H1 (cell line): Measurements from ENCODE around the gene SPIRE1. TPM values are rescaled to one million over a fixed set of nuclear protein-coding genes. Genes with fewer than 3 reads are reported as not detected.

Source experiments
- CTCF ChIA-PET: fragments of 300-600 bp; sonication (Branson Sonifier 250); formaldehyde crosslinking; loops from one replicate; lab custom pipeline; 2021; ENCODE audit not compliant: partially characterized antibody; lab: Charles Lee
- POLR2A ChIA-PET: fragments of 300-600 bp; sonication (Branson Sonifier 250); formaldehyde crosslinking; loops from one replicate; lab custom pipeline; 2021; ENCODE audit warnings: inconsistent platforms; ENCODE audit not compliant: partially characterized antibody; lab: Charles Lee
- DNase-seq, 2 experiments: peaks; one replicate each; pipeline versions ENCODE4 v3.0.0 to v3.0.0-alpha.2; 2010 to 2022; ENCODE audit warnings: low spot score in 2 of 2, low read depth in 1 of 2, mixed read lengths in 1 of 2
- FAIRE-seq: peaks from 2 replicates; lab custom pipeline; 2011; peaks lifted over from hg19 to GRCh38; lab: Jason Lieb, UNC
- H2AFZ ChIP-seq: 2 replicates; pipeline ENCODE4 v1.8.1; 2012; ENCODE audit warnings: low read length, inconsistent platforms
- H2AK5ac ChIP-seq: 2 replicates; pipeline ENCODE4 v1.6.1; 2013; ENCODE audit warnings: low read depth, low read length
- H2BK120ac ChIP-seq: replicated peaks from 2 replicates; pipeline ENCODE3; 2013; ENCODE audit warnings: low read depth, low read length, inconsistent platforms
- H2BK12ac ChIP-seq: 2 replicates; pipeline ENCODE4 v1.6.1; 2013; ENCODE audit warnings: low read depth, low read length
- H2BK15ac ChIP-seq: 2 replicates; pipeline ENCODE4 v1.6.1; 2013; ENCODE audit warnings: low read length
- H2BK20ac ChIP-seq: 2 replicates; pipeline ENCODE4 v1.6.1; 2013; ENCODE audit warnings: low read length
- H2BK5ac ChIP-seq: 2 replicates; pipeline ENCODE4 v1.6.1; 2013; ENCODE audit warnings: low read depth, low read length
- H3K14ac ChIP-seq: 2 replicates; pipeline ENCODE4 v1.6.1; 2013; ENCODE audit warnings: inconsistent platforms; ENCODE audit not compliant: insufficient read length
- H3K18ac ChIP-seq: 2 replicates; pipeline ENCODE4 v1.6.1; 2013; ENCODE audit warnings: low read length; ENCODE audit errors: extremely low read depth
- H3K23ac ChIP-seq: 2 replicates; pipeline ENCODE4 v1.6.1; 2013; ENCODE audit warnings: inconsistent platforms; ENCODE audit not compliant: insufficient read length
- H3K23me2 ChIP-seq: 2 replicates; pipeline ENCODE4 v1.6.1; 2013; ENCODE audit warnings: low read depth, low read length
- H3K27ac ChIP-seq: 2 replicates; pipeline ENCODE4 v1.6.1; 2011; ENCODE audit warnings: low read depth, low read length, inconsistent platforms
- H3K27me3 ChIP-seq, 4 experiments: replicated peaks in 1 of 4; 1 replicate in 1 of 4; 2 replicates in 3 of 4; pipeline versions ENCODE4 v1.6.1 to v1.8.1; 2011 to 2013; ENCODE audit warnings: low read length in 3 of 4, mild to moderate bottlenecking in 3 of 4, inconsistent platforms in 2 of 4, mixed read lengths in 2 of 4, moderate library complexity in 1 of 4; ENCODE audit not compliant: control insufficient read depth in 3 of 4, insufficient read depth in 3 of 4; ENCODE audit errors: extremely low read depth in 1 of 4
- H3K36me3 ChIP-seq, 4 experiments: 2 replicates each; pipeline versions ENCODE4 v1.6.1 to v1.8.1; 2011 to 2013; ENCODE audit warnings: mild to moderate bottlenecking in 4 of 4, low read length in 3 of 4, moderate library complexity in 2 of 4, control low read depth in 1 of 4, inconsistent platforms in 1 of 4; ENCODE audit not compliant: insufficient read depth in 4 of 4, control insufficient read depth in 2 of 4
- H3K4ac ChIP-seq: replicated peaks from 2 replicates; pipeline ENCODE3; 2013; ENCODE audit warnings: low read length, low read depth, mixed read lengths, inconsistent platforms; ENCODE audit not compliant: insufficient read length
- H3K4me1 ChIP-seq, 4 experiments: replicated peaks in 1 of 4; 1 replicate in 1 of 4; 2 replicates in 3 of 4; pipeline versions ENCODE4 v1.6.1 to v1.8.1; 2011 to 2013; ENCODE audit warnings: low read length in 3 of 4, inconsistent platforms in 2 of 4, mixed read lengths in 1 of 4; ENCODE audit not compliant: insufficient read depth in 4 of 4, control insufficient read depth in 3 of 4
- H3K4me2 ChIP-seq, 2 experiments: 2 replicates each; pipeline versions ENCODE4 v1.6.1 to v1.8.1; 2011 to 2013; ENCODE audit warnings: low read depth in 2 of 2, low read length in 2 of 2, control low read depth in 1 of 2, inconsistent platforms in 1 of 2, mild to moderate bottlenecking in 1 of 2; ENCODE audit not compliant: insufficient read depth in 1 of 2
- H3K4me3 ChIP-seq, 4 experiments: fragments of 200-600, 300-600 bp in 1 of 4; sonication (generic), shearing (Covaris generic), sonication (Bioruptor Twin) in 1 of 4; 2 replicates each; pipeline versions ENCODE4 v1.5.1 to v1.8.1; 2011 to 2016; ENCODE audit warnings: low read length in 4 of 4, low read depth in 3 of 4, control low read depth in 2 of 4, inconsistent platforms in 2 of 4, mild to moderate bottlenecking in 2 of 4, mixed read lengths in 1 of 4, moderate library complexity in 1 of 4; ENCODE audit not compliant: insufficient read depth in 2 of 4; ENCODE audit errors: extremely low read depth in 1 of 4
- H3K56ac ChIP-seq: replicated peaks from 2 replicates; pipeline ENCODE3; 2013; ENCODE audit warnings: low read depth, mild to moderate bottlenecking, mixed read lengths, low read length, inconsistent platforms; ENCODE audit not compliant: insufficient read length
- H3K79me1 ChIP-seq: 2 replicates; pipeline ENCODE4 v1.6.1; 2013; ENCODE audit warnings: low read depth, low read length, control low read depth
- H3K79me2 ChIP-seq, 2 experiments: 2 replicates each; pipeline versions ENCODE4 v1.6.1 to v1.8.1; 2012 to 2013; ENCODE audit warnings: low read length in 2 of 2, mild to moderate bottlenecking in 2 of 2, inconsistent platforms in 1 of 2; ENCODE audit not compliant: insufficient read depth in 2 of 2, control insufficient read depth in 1 of 2
- H3K9ac ChIP-seq, 4 experiments: replicated peaks in 1 of 4; 1 replicate in 1 of 4; 2 replicates in 3 of 4; pipeline versions ENCODE4 v1.6.1 to v1.8.1; 2011 to 2013; ENCODE audit warnings: low read depth in 3 of 4, low read length in 3 of 4, control low read depth in 2 of 4, mild to moderate bottlenecking in 2 of 4, moderate library complexity in 2 of 4, inconsistent platforms in 1 of 4; ENCODE audit errors: extremely low read depth in 1 of 4
- H3K9me3 ChIP-seq, 2 experiments: 2 replicates each; pipeline versions ENCODE4 v1.6.1 to v1.8.1; 2012 to 2013; ENCODE audit warnings: mild to moderate bottlenecking in 2 of 2, moderate library complexity in 2 of 2, control low read depth in 1 of 2, inconsistent platforms in 1 of 2, low read depth in 1 of 2, low read length in 1 of 2, mixed read lengths in 1 of 2; ENCODE audit not compliant: insufficient read depth in 2 of 2
- H4K20me1 ChIP-seq, 2 experiments: replicated peaks in 1 of 2; 2 replicates each; pipeline versions ENCODE3 to v1.8.1; 2011 to 2013; ENCODE audit warnings: inconsistent platforms in 2 of 2, low read length in 2 of 2, mild to moderate bottlenecking in 1 of 2; ENCODE audit not compliant: insufficient read depth in 2 of 2, control insufficient read depth in 1 of 2
- H4K5ac ChIP-seq: 2 replicates; pipeline ENCODE4 v1.6.1; 2013; ENCODE audit warnings: low read length, low read depth, mixed read lengths, inconsistent platforms; ENCODE audit not compliant: insufficient read length
- H4K8ac ChIP-seq: 2 replicates; pipeline ENCODE4 v1.8.0; 2013; ENCODE audit warnings: mild to moderate bottlenecking, moderate library complexity, low read length, inconsistent platforms; ENCODE audit not compliant: insufficient read depth; ENCODE audit errors: extremely low read depth
- H4K91ac ChIP-seq: replicated peaks from 2 replicates; pipeline ENCODE3; 2013; ENCODE audit warnings: low read length, mixed read lengths, inconsistent platforms; ENCODE audit not compliant: insufficient read length
- CBX5 ChIP-seq: fragments of 300-800, 300-1000 bp; sonication (generic); IDR thresholded peaks from 2 replicates; pipeline ENCODE4 v1.7.1; 2016; ENCODE audit warnings: antibody characterized with exemption, low read length, low read depth
- CTBP2 ChIP-seq: IDR thresholded peaks from 2 replicates; pipeline ENCODE4 v1.7.0; 2011; ENCODE audit warnings: borderline replicate concordance, mild to moderate bottlenecking, moderate library complexity, mixed read lengths, low read length; ENCODE audit not compliant: insufficient read depth, insufficient read length
- GTF2F1 ChIP-seq: IDR thresholded peaks from 2 replicates; pipeline ENCODE4 v1.6.1; 2012; ENCODE audit warnings: low read depth, low read length, improper control_type of control experiment, borderline replicate concordance
- KDM4A ChIP-seq: IDR thresholded peaks from one replicate; pipeline ENCODE4 v1.7.1; 2012; ENCODE audit warnings: low read depth, mild to moderate bottlenecking, moderate library complexity, low read length, inconsistent platforms; ENCODE audit not compliant: severe bottlenecking
- POU5F1 ChIP-seq: IDR thresholded peaks from 2 replicates; pipeline ENCODE4 v1.6.1; 2011; ENCODE audit warnings: low read depth, mild to moderate bottlenecking, low read length, moderate library complexity
- RNF2 ChIP-seq: fragments of 200-900, 300-1000 bp; sonication (generic); IDR thresholded peaks from 2 replicates; pipeline ENCODE4 v1.7.1; 2016; ENCODE audit warnings: borderline replicate concordance, low read depth, mild to moderate bottlenecking, antibody characterized with exemption, low read length; ENCODE audit not compliant: poor library complexity, severe bottlenecking; ENCODE audit errors: missing control alignments
- SIRT6 ChIP-seq: IDR thresholded peaks from one replicate; pipeline ENCODE4 v1.7.1; 2012; ENCODE audit warnings: low read length, inconsistent platforms
- SIX5 ChIP-seq: IDR thresholded peaks from 2 replicates; pipeline ENCODE4 v1.6.1; 2011; ENCODE audit warnings: mild to moderate bottlenecking, low read depth, low read length
- SP2 ChIP-seq: IDR thresholded peaks from 2 replicates; pipeline ENCODE4 v1.6.1; 2012; ENCODE audit warnings: mild to moderate bottlenecking, low read length, inconsistent platforms
- TAF1 ChIP-seq: IDR thresholded peaks from 2 replicates; pipeline ENCODE4 v1.6.1; 2011; ENCODE audit warnings: mild to moderate bottlenecking, low read depth, low read length
- USF2 ChIP-seq: IDR thresholded peaks from 2 replicates; pipeline ENCODE4 v1.6.1; 2011; ENCODE audit warnings: low read length, improper control_type of control experiment
- polyA plus RNA-seq, 7 experiments: library from polyadenylated mRNA; depleted of rRNA in 3 of 7; stranded (reverse) in 5 of 7; unstranded in 2 of 7; fragments of >200 nt in 5 of 7; fragments of 200-250 nt in 2 of 7; gene quantifications; 1 replicate in 5 of 7; 2 replicates in 1 of 7; 4 replicates in 1 of 7; pipeline versions ENCODE4 v1.2.1 to v1.2.3, GENCODE V29; 2011 to 2013; ENCODE audit warnings: missing spikeins in 2 of 7, mixed read lengths in 2 of 7
- total RNA-seq: library from RNA; stranded (reverse); fragmentation: NEBNext Ultra II Directional; extraction: Animal tissue kit (Norgen Biotek cat#: 25700); gene quantifications from 2 replicates; pipeline ENCODE4 v1.2.1, GENCODE V29; 2021
- TF ChIP-seq, protein P1 (sequence below): IDR thresholded peaks from 2 replicates; pipeline ENCODE4 v1.6.1; 2012; ENCODE audit warnings: low read length, inconsistent platforms

SPIRE1 gene
- total and polyA plus RNA-seq, 2 of the 8 experiments (the other 6 are each of a cell fraction or from before 2014, with no cell fraction given) = 6.0 to 21.5 TPM

DNA sequence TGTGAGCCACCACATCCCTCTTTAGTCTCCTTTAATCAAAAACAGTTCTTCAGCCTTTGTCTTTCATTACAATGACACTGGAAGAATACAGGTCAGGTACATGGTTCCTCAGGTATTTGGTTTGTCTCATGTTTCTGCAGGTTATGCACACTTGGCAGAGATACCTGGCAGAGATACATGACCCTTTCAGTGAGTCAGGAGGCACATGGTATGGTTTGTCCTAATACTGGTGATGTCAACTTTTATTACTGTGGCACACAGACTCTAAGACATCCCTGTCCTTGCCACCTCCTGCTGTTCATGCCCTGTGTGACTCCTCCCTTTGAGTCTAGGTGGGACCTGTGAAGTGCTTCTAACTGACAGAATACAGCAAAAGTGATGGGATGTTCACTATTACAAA lies 58.4 kb downstream of the SPIRE1 start:
- no peak for FAIRE-seq
- no peaks in the 10 kb centered on the region for H3K23me2 ChIP-seq
- TF ChIP-seq, protein P1, sequence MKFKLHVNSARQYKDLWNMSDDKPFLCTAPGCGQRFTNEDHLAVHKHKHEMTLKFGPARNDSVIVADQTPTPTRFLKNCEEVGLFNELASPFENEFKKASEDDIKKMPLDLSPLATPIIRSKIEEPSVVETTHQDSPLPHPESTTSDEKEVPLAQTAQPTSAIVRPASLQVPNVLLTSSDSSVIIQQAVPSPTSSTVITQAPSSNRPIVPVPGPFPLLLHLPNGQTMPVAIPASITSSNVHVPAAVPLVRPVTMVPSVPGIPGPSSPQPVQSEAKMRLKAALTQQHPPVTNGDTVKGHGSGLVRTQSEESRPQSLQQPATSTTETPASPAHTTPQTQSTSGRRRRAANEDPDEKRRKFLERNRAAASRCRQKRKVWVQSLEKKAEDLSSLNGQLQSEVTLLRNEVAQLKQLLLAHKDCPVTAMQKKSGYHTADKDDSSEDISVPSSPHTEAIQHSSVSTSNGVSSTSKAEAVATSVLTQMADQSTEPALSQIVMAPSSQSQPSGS = no peak
- TF ChIP-seq SIRT6 (no peak), SP2 (no peak), USF2 (no peak), KDM4A (no peak), SIX5 (no peak), CBX5 (no peak), CTBP2 (no peak), RNF2 (no peak), GTF2F1 (no peak), POU5F1 (no peak), TAF1 (no peak)

More for the DNA sequence above, 58.4 kb downstream of the SPIRE1 start:
- H3K56ac ChIP-seq = no peak overlapping the region
- no peak overlapping the region for H3K4ac ChIP-seq
- no peak overlapping the region for H3K4me3 ChIP-seq
- no peak overlapping the region for H3K18ac ChIP-seq
- no peaks in the 10 kb centered on the region for H4K20me1 ChIP-seq
- no peak overlapping the region for H2BK20ac ChIP-seq
- no peak overlapping the region for H2BK15ac ChIP-seq
- no peak overlapping the region for H2BK120ac ChIP-seq
- H3K79me2 ChIP-seq = no peaks in the 10 kb centered on the region
- H3K9ac ChIP-seq = no peak overlapping the region
- no peak overlapping the region for H2AK5ac ChIP-seq
- H3K27ac ChIP-seq = no peak overlapping the region; the same call in 1 of the 2 replicates
- ChIA-PET POLR2A (no interaction called here), CTCF (interaction anchor here (0.7 kb wide), 1 partner anchor 47 kb away, joined by 3 read pairs; no protein-coding TSS in a partner anchor)
- H4K8ac ChIP-seq = no peak overlapping the region
- no peak overlapping the region for H4K5ac ChIP-seq
- H3K36me3 ChIP-seq = no peaks in the 10 kb centered on the region
- no peak overlapping the region for H2BK5ac ChIP-seq
- peaks cover 0 to 2% (median 0%) of the 10 kb centered on the region in 4 experiments; a peak in 2 of 7 replicates for H3K4me1 ChIP-seq
- H3K9me3 ChIP-seq = no peaks in the 10 kb centered on the region
- H2BK12ac ChIP-seq = no peak overlapping the region
- no peak for DNase-seq
- no peak overlapping the region for H4K91ac ChIP-seq
- H3K27me3 ChIP-seq = no peaks in the 10 kb centered on the region
- no peak overlapping the region for H3K23ac ChIP-seq
- no peak overlapping the region for H3K14ac ChIP-seq
- no peak overlapping the region for H2AFZ ChIP-seq
- H3K4me2 ChIP-seq = no peak overlapping the region
- no peaks in the 10 kb centered on the region for H3K79me1 ChIP-seq
